H1 (cell line): ENCODE results near the gene CRHR1. TPM values are rescaled to one million over a fixed set of nuclear protein-coding genes. Genes with fewer than 3 reads are reported as not detected.

Experiments
- CTCF ChIA-PET: fragments of 300-600 bp; sonication (Branson Sonifier 250); formaldehyde crosslinking; loops from one replicate; lab custom pipeline; 2021; ENCODE audit not compliant: partially characterized antibody; lab: Charles Lee
- POLR2A ChIA-PET: fragments of 300-600 bp; sonication (Branson Sonifier 250); formaldehyde crosslinking; loops from one replicate; lab custom pipeline; 2021; ENCODE audit warnings: inconsistent platforms; ENCODE audit not compliant: partially characterized antibody; lab: Charles Lee
- DNase-seq, 2 experiments: peaks; one replicate each; pipeline versions ENCODE4 v3.0.0 to v3.0.0-alpha.2; 2010 to 2022; ENCODE audit warnings: low spot score in 2 of 2, low read depth in 1 of 2, mixed read lengths in 1 of 2
- FAIRE-seq: peaks from 2 replicates; lab custom pipeline; 2011; peaks lifted over from hg19 to GRCh38; lab: Jason Lieb, UNC
- H2AFZ ChIP-seq: 2 replicates; pipeline ENCODE4 v1.8.1; 2012; ENCODE audit warnings: low read length, inconsistent platforms
- H2AK5ac ChIP-seq: 2 replicates; pipeline ENCODE4 v1.6.1; 2013; ENCODE audit warnings: low read depth, low read length
- H2BK120ac ChIP-seq: replicated peaks from 2 replicates; pipeline ENCODE3; 2013; ENCODE audit warnings: low read depth, low read length, inconsistent platforms
- H2BK12ac ChIP-seq: 2 replicates; pipeline ENCODE4 v1.6.1; 2013; ENCODE audit warnings: low read depth, low read length
- H2BK15ac ChIP-seq: 2 replicates; pipeline ENCODE4 v1.6.1; 2013; ENCODE audit warnings: low read length
- H2BK20ac ChIP-seq: 2 replicates; pipeline ENCODE4 v1.6.1; 2013; ENCODE audit warnings: low read length
- H2BK5ac ChIP-seq: 2 replicates; pipeline ENCODE4 v1.6.1; 2013; ENCODE audit warnings: low read depth, low read length
- H3K14ac ChIP-seq: 2 replicates; pipeline ENCODE4 v1.6.1; 2013; ENCODE audit warnings: inconsistent platforms; ENCODE audit not compliant: insufficient read length
- H3K18ac ChIP-seq: 2 replicates; pipeline ENCODE4 v1.6.1; 2013; ENCODE audit warnings: low read length; ENCODE audit errors: extremely low read depth
- H3K23ac ChIP-seq: 2 replicates; pipeline ENCODE4 v1.6.1; 2013; ENCODE audit warnings: inconsistent platforms; ENCODE audit not compliant: insufficient read length
- H3K23me2 ChIP-seq: 2 replicates; pipeline ENCODE4 v1.6.1; 2013; ENCODE audit warnings: low read depth, low read length
- H3K27ac ChIP-seq: 2 replicates; pipeline ENCODE4 v1.6.1; 2011; ENCODE audit warnings: low read depth, low read length, inconsistent platforms
- H3K27me3 ChIP-seq, 4 experiments: replicated peaks in 1 of 4; 1 replicate in 1 of 4; 2 replicates in 3 of 4; pipeline versions ENCODE4 v1.6.1 to v1.8.1; 2011 to 2013; ENCODE audit warnings: low read length in 3 of 4, mild to moderate bottlenecking in 3 of 4, inconsistent platforms in 2 of 4, mixed read lengths in 2 of 4, moderate library complexity in 1 of 4; ENCODE audit not compliant: control insufficient read depth in 3 of 4, insufficient read depth in 3 of 4; ENCODE audit errors: extremely low read depth in 1 of 4
- H3K36me3 ChIP-seq, 4 experiments: 2 replicates each; pipeline versions ENCODE4 v1.6.1 to v1.8.1; 2011 to 2013; ENCODE audit warnings: mild to moderate bottlenecking in 4 of 4, low read length in 3 of 4, moderate library complexity in 2 of 4, control low read depth in 1 of 4, inconsistent platforms in 1 of 4; ENCODE audit not compliant: insufficient read depth in 4 of 4, control insufficient read depth in 2 of 4
- H3K4ac ChIP-seq: replicated peaks from 2 replicates; pipeline ENCODE3; 2013; ENCODE audit warnings: low read length, low read depth, mixed read lengths, inconsistent platforms; ENCODE audit not compliant: insufficient read length
- H3K4me1 ChIP-seq, 4 experiments: replicated peaks in 1 of 4; 1 replicate in 1 of 4; 2 replicates in 3 of 4; pipeline versions ENCODE4 v1.6.1 to v1.8.1; 2011 to 2013; ENCODE audit warnings: low read length in 3 of 4, inconsistent platforms in 2 of 4, mixed read lengths in 1 of 4; ENCODE audit not compliant: insufficient read depth in 4 of 4, control insufficient read depth in 3 of 4
- H3K4me2 ChIP-seq, 2 experiments: 2 replicates each; pipeline versions ENCODE4 v1.6.1 to v1.8.1; 2011 to 2013; ENCODE audit warnings: low read depth in 2 of 2, low read length in 2 of 2, control low read depth in 1 of 2, inconsistent platforms in 1 of 2, mild to moderate bottlenecking in 1 of 2; ENCODE audit not compliant: insufficient read depth in 1 of 2
- H3K4me3 ChIP-seq, 4 experiments: fragments of 200-600, 300-600 bp in 1 of 4; sonication (generic), shearing (Covaris generic), sonication (Bioruptor Twin) in 1 of 4; 2 replicates each; pipeline versions ENCODE4 v1.5.1 to v1.8.1; 2011 to 2016; ENCODE audit warnings: low read length in 4 of 4, low read depth in 3 of 4, control low read depth in 2 of 4, inconsistent platforms in 2 of 4, mild to moderate bottlenecking in 2 of 4, mixed read lengths in 1 of 4, moderate library complexity in 1 of 4; ENCODE audit not compliant: insufficient read depth in 2 of 4; ENCODE audit errors: extremely low read depth in 1 of 4
- H3K56ac ChIP-seq: replicated peaks from 2 replicates; pipeline ENCODE3; 2013; ENCODE audit warnings: low read depth, mild to moderate bottlenecking, mixed read lengths, low read length, inconsistent platforms; ENCODE audit not compliant: insufficient read length
- H3K79me1 ChIP-seq: 2 replicates; pipeline ENCODE4 v1.6.1; 2013; ENCODE audit warnings: low read depth, low read length, control low read depth
- H3K79me2 ChIP-seq, 2 experiments: 2 replicates each; pipeline versions ENCODE4 v1.6.1 to v1.8.1; 2012 to 2013; ENCODE audit warnings: low read length in 2 of 2, mild to moderate bottlenecking in 2 of 2, inconsistent platforms in 1 of 2; ENCODE audit not compliant: insufficient read depth in 2 of 2, control insufficient read depth in 1 of 2
- H3K9ac ChIP-seq, 4 experiments: replicated peaks in 1 of 4; 1 replicate in 1 of 4; 2 replicates in 3 of 4; pipeline versions ENCODE4 v1.6.1 to v1.8.1; 2011 to 2013; ENCODE audit warnings: low read depth in 3 of 4, low read length in 3 of 4, control low read depth in 2 of 4, mild to moderate bottlenecking in 2 of 4, moderate library complexity in 2 of 4, inconsistent platforms in 1 of 4; ENCODE audit errors: extremely low read depth in 1 of 4
- H3K9me3 ChIP-seq, 2 experiments: 2 replicates each; pipeline versions ENCODE4 v1.6.1 to v1.8.1; 2012 to 2013; ENCODE audit warnings: mild to moderate bottlenecking in 2 of 2, moderate library complexity in 2 of 2, control low read depth in 1 of 2, inconsistent platforms in 1 of 2, low read depth in 1 of 2, low read length in 1 of 2, mixed read lengths in 1 of 2; ENCODE audit not compliant: insufficient read depth in 2 of 2
- H4K20me1 ChIP-seq, 2 experiments: replicated peaks in 1 of 2; 2 replicates each; pipeline versions ENCODE3 to v1.8.1; 2011 to 2013; ENCODE audit warnings: inconsistent platforms in 2 of 2, low read length in 2 of 2, mild to moderate bottlenecking in 1 of 2; ENCODE audit not compliant: insufficient read depth in 2 of 2, control insufficient read depth in 1 of 2
- H4K5ac ChIP-seq: 2 replicates; pipeline ENCODE4 v1.6.1; 2013; ENCODE audit warnings: low read length, low read depth, mixed read lengths, inconsistent platforms; ENCODE audit not compliant: insufficient read length
- H4K8ac ChIP-seq: 2 replicates; pipeline ENCODE4 v1.8.0; 2013; ENCODE audit warnings: mild to moderate bottlenecking, moderate library complexity, low read length, inconsistent platforms; ENCODE audit not compliant: insufficient read depth; ENCODE audit errors: extremely low read depth
- H4K91ac ChIP-seq: replicated peaks from 2 replicates; pipeline ENCODE3; 2013; ENCODE audit warnings: low read length, mixed read lengths, inconsistent platforms; ENCODE audit not compliant: insufficient read length
- BCL11A ChIP-seq, 2 experiments: IDR thresholded peaks; one replicate each; pipeline ENCODE4 v1.6.1; 2011; ENCODE audit warnings: low read depth in 2 of 2, low read length in 2 of 2, mild to moderate bottlenecking in 2 of 2
- CHD2 ChIP-seq: IDR thresholded peaks from 2 replicates; pipeline ENCODE4 v1.6.1; 2012; ENCODE audit warnings: low read length, improper control_type of control experiment
- FOSL1 ChIP-seq: IDR thresholded peaks from 2 replicates; pipeline ENCODE4 v1.6.1; 2011; ENCODE audit warnings: mild to moderate bottlenecking, low read depth, low read length, moderate library complexity; ENCODE audit not compliant: insufficient read depth
- GABPA ChIP-seq: IDR thresholded peaks from 2 replicates; pipeline ENCODE4 v1.6.1; 2011; ENCODE audit warnings: mild to moderate bottlenecking, low read length, moderate library complexity, borderline replicate concordance; ENCODE audit not compliant: insufficient read depth
- GTF2F1 ChIP-seq: IDR thresholded peaks from 2 replicates; pipeline ENCODE4 v1.6.1; 2012; ENCODE audit warnings: low read depth, low read length, improper control_type of control experiment, borderline replicate concordance
- HDAC6 ChIP-seq: IDR thresholded peaks from one replicate; pipeline ENCODE4 v1.7.1; 2012; ENCODE audit warnings: low read depth, mild to moderate bottlenecking, inconsistent platforms, low read length, moderate library complexity
- KDM1A ChIP-seq: fragments of 200-600, 300-600 bp; sonication (generic); IDR thresholded peaks from 2 replicates; pipeline ENCODE4 v1.7.1; 2016; ENCODE audit warnings: mild to moderate bottlenecking, low read length, borderline replicate concordance
- KDM4A ChIP-seq: IDR thresholded peaks from one replicate; pipeline ENCODE4 v1.7.1; 2012; ENCODE audit warnings: low read depth, mild to moderate bottlenecking, moderate library complexity, low read length, inconsistent platforms; ENCODE audit not compliant: severe bottlenecking
- NRF1 ChIP-seq: IDR thresholded peaks from 2 replicates; pipeline ENCODE4 v1.6.1; 2011; ENCODE audit warnings: mild to moderate bottlenecking, low read depth, low read length, improper control_type of control experiment
- PHF8 ChIP-seq: fragments of 200-600 bp; sonication (generic); conservative IDR thresholded peaks from 2 replicates; pipeline ENCODE4 v1.7.1; 2012; ENCODE audit warnings: low read depth, mild to moderate bottlenecking, inconsistent platforms, low read length, moderate library complexity
- RBBP5 ChIP-seq: IDR thresholded peaks from 2 replicates; pipeline ENCODE4 v1.7.1; 2012; ENCODE audit warnings: low read depth, mild to moderate bottlenecking, inconsistent platforms, low read length, moderate library complexity, borderline replicate concordance
- SIX5 ChIP-seq: IDR thresholded peaks from 2 replicates; pipeline ENCODE4 v1.6.1; 2011; ENCODE audit warnings: mild to moderate bottlenecking, low read depth, low read length
- SP4 ChIP-seq: IDR thresholded peaks from 2 replicates; pipeline ENCODE4 v1.6.1; 2012; ENCODE audit warnings: low read length, inconsistent platforms
- SRF ChIP-seq: IDR thresholded peaks from 2 replicates; pipeline ENCODE4 v1.6.1; 2011; ENCODE audit warnings: mild to moderate bottlenecking, low read depth, low read length, moderate library complexity
- WGBS, 2 experiments: shearing (Covaris generic) in 1 of 2; methylation state at CpG; one replicate each; pipeline versions ENCODE4 v1.1.6 to v1.1.7; 2013 to 2015; ENCODE audit warnings: low lambda C conversion rate in 2 of 2, mixed read lengths in 2 of 2, inconsistent platforms in 1 of 2, low coverage in 1 of 2, missing lambda C conversion rate in 1 of 2; ENCODE audit not compliant: insufficient replicate concordance in 2 of 2, insufficient coverage in 1 of 2, insufficient read length in 1 of 2; ENCODE audit errors: extremely low coverage in 1 of 2, missing lambda C conversion rate in 1 of 2; 5-methylcytosine and 5-hydroxymethylcytosine counted together
- polyA plus RNA-seq, 7 experiments: library from polyadenylated mRNA; depleted of rRNA in 3 of 7; stranded (reverse) in 5 of 7; unstranded in 2 of 7; fragments of >200 nt in 5 of 7; fragments of 200-250 nt in 2 of 7; gene quantifications; 1 replicate in 5 of 7; 2 replicates in 1 of 7; 4 replicates in 1 of 7; pipeline versions ENCODE4 v1.2.1 to v1.2.3, GENCODE V29; 2011 to 2013; ENCODE audit warnings: missing spikeins in 2 of 7, mixed read lengths in 2 of 7
- total RNA-seq: library from RNA; stranded (reverse); fragmentation: NEBNext Ultra II Directional; extraction: Animal tissue kit (Norgen Biotek cat#: 25700); gene quantifications from 2 replicates; pipeline ENCODE4 v1.2.1, GENCODE V29; 2021

Gene CRHR1
- total and polyA plus RNA-seq, 2 of the 8 experiments (the other 6 are each of a cell fraction or from before 2014, with no cell fraction given), result 0.56 to 1.7 TPM

DNA sequence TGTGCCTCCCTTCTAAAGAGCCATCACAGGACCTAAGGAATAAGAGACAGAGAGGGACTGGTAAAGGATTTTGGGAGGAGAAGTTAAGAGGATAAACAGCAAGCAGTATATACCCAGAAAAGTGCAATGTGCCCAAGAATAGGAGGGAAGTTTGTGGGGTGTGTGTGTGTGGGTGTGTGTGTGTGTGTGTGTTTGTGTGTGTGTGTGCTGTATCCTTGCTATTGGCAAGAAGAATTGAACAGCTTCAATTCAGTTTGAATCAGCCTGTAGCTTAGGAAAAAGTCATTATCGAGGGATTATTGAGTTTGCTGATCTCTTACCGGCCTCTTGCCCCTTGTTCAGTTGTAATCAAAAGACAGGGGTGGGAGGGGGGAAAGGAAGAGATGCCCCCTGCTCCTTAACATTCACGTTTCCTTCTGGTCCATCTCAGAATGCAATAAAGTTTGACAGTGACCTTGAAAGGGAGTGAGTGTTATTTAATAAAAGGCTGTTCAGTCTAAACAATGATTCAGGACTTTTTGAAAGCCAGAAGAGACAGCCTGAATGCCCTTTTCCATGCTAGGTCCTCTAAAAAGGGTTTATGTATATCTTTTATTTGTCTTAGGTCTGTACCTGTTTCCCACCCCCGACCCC lies 86.3 kb downstream of the CRHR1 start:
- DNase-seq (no peak), FAIRE-seq (no peak)
- Histone ChIP-seq H3K4me1 (no peaks in the 10 kb centered on the region; a peak in 1 of 7 replicates), H2BK15ac (no peak overlapping the region), H3K4ac (no peak overlapping the region), H3K56ac (no peak overlapping the region), H2BK12ac (no peak overlapping the region), H4K91ac (no peak overlapping the region), H4K5ac (no peak overlapping the region), H3K14ac (no peak overlapping the region), H2BK20ac (no peak overlapping the region), H3K23me2 (no peaks in the 10 kb centered on the region), H4K20me1 (no peaks in the 10 kb centered on the region), H2BK5ac (no peak overlapping the region), H3K79me1 (no peaks in the 10 kb centered on the region), H3K79me2 (no peaks in the 10 kb centered on the region), H3K9me3 (no peaks in the 10 kb centered on the region), H3K4me2 (no peak overlapping the region), H3K27ac (no peak overlapping the region), H3K27me3 (no peaks in the 10 kb centered on the region), H2BK120ac (no peak overlapping the region), H3K4me3 (no peak overlapping the region), H2AFZ (no peak overlapping the region), H3K9ac (no peak overlapping the region), H3K23ac (no peak overlapping the region), H4K8ac (no peak overlapping the region), H2AK5ac (no peak overlapping the region), H3K18ac (no peak overlapping the region), H3K36me3 (no peaks in the 10 kb centered on the region)
- ChIA-PET CTCF (interaction anchor here (0.7 to 1.5 kb wide), 5 partner anchors 13 to 234 kb away, joined by 3 to 4 read pairs (median 3); no protein-coding TSS in a partner anchor), POLR2A (no interaction called here)
- WGBS, 2 experiments, result 87% methylated on average over 4 of the region's 4 CpGs; no CpG with 5 or more reads in 1 of the 2 experiments
- TF ChIP-seq GTF2F1 (no peak), PHF8 (no peak), SIX5 (no peak), SP4 (no peak), FOSL1 (no peak), KDM4A (no peak), RBBP5 (no peak), NRF1 (no peak), BCL11A (IDR thresholded peaks at IDR 0.05; ENCODE audit: low read depth in 2 of 2, low read length in 2 of 2) (no peak), SRF (no peak), GABPA (no peak), CHD2 (no peak), KDM1A (no peak), HDAC6 (no peak)
